Calu3 (cell line): ENCODE results near the gene MAP2K3. TPM values are rescaled to one million over a fixed set of nuclear protein-coding genes. Genes with fewer than 3 reads are reported as not detected.

Experiments used
- BruUV-seq: library from RNA; stranded (reverse); fragments of 400-500 nt; replicated peaks from 2 replicates; lab custom pipeline; 2021; lab: Mats Ljungman, UMichigan
- CTCF ChIA-PET: fragments of 300-600 bp; sonication (Branson Sonifier 250); formaldehyde crosslinking; loops from one replicate; lab custom pipeline; 2022; ENCODE audit warnings: antibody characterized with exemption; lab: Charles Lee
- DNase-seq: peaks from one replicate; pipeline ENCODE4 v3.0.0; 2022
- H3K27ac Mint-ChIP-seq: one replicate; pipeline ENCODE4 v1.8.0; 2022; ENCODE audit warnings: mixed read lengths; ENCODE audit not compliant: unreplicated experiment
- H3K27me3 Mint-ChIP-seq: one replicate; pipeline ENCODE4 v1.8.0; 2022; ENCODE audit warnings: mixed read lengths; ENCODE audit not compliant: unreplicated experiment
- H3K36me3 Mint-ChIP-seq: one replicate; pipeline ENCODE4 v1.8.0; 2022; ENCODE audit warnings: mild to moderate bottlenecking, moderate library complexity, mixed read lengths; ENCODE audit not compliant: insufficient read depth, unreplicated experiment
- H3K4me1 Mint-ChIP-seq: one replicate; pipeline ENCODE4 v1.8.0; 2022; ENCODE audit warnings: mild to moderate bottlenecking, low read depth, mixed read lengths; ENCODE audit not compliant: unreplicated experiment
- H3K4me3 Mint-ChIP-seq: one replicate; pipeline ENCODE4 v1.8.0; 2022; ENCODE audit warnings: mild to moderate bottlenecking, low read depth, moderate library complexity, mixed read lengths; ENCODE audit not compliant: unreplicated experiment
- H3K9me3 Mint-ChIP-seq: one replicate; pipeline ENCODE4 v1.8.0; 2022; ENCODE audit warnings: low read depth, mixed read lengths; ENCODE audit not compliant: unreplicated experiment
- CTCF ChIP-seq: fragments of 200-600 bp; IDR thresholded peaks from one replicate; pipeline ENCODE4 v1.8.0; 2022; ENCODE audit warnings: antibody characterized with exemption; ENCODE audit not compliant: unreplicated experiment
- intact Hi-C: fragments of 100-400 bp; cut with micrococcal nuclease; formaldehyde crosslinking; loops from one replicate; pipeline ENCODE4 v1.10.0; 2022; ENCODE audit not compliant: unreplicated experiment
- total RNA-seq: library from RNA; stranded (reverse); gene quantifications from 2 replicates; pipeline ENCODE4 v1.2.3, GENCODE V29; 2022

MAP2K3 gene
- total RNA-seq, 1 experiment from 2014 or later: 93.5 TPM

- intact Hi-C loops: no loop called here
- CTCF ChIA-PET: no interaction called here
- H3K27me3 Mint-ChIP-seq: peaks cover 20% of the 10 kb centered on the region
- no peaks in the 10 kb centered on the region for H3K4me1 Mint-ChIP-seq
- no peak overlapping the region for H3K27ac Mint-ChIP-seq
- H3K4me3 Mint-ChIP-seq: no peak overlapping the region
- no peaks in the 10 kb centered on the region for H3K9me3 Mint-ChIP-seq
- TF ChIP-seq CTCF: no peak
- BruUV-seq: no TSS peak
- no peaks in the 10 kb centered on the region for H3K36me3 Mint-ChIP-seq
- peak; percentile 20 for DNase-seq
These were observed 74.4 kb downstream of the MAP2K3 start for GRCh38 chr17:21358682-21359482.

GRCh38 chr17:21359483-21359840 lies 75.0 kb downstream of the MAP2K3 start:
- H3K27ac Mint-ChIP-seq: no peak overlapping the region
- no peaks in the 10 kb centered on the region for H3K36me3 Mint-ChIP-seq
- CTCF ChIA-PET: no interaction called here
- BruUV-seq: no TSS peak
- DNase-seq: no peak
- intact Hi-C loops: no loop called here
- H3K4me1 Mint-ChIP-seq: no peaks in the 10 kb centered on the region
- H3K27me3 Mint-ChIP-seq: peaks cover 20% of the 10 kb centered on the region
- no peak overlapping the region for H3K4me3 Mint-ChIP-seq
- no peaks in the 10 kb centered on the region for H3K9me3 Mint-ChIP-seq
- no peak for TF ChIP-seq CTCF

- CTCF ChIA-PET: no interaction called here
- BruUV-seq: no TSS peak
- no peak for DNase-seq
- H3K36me3 Mint-ChIP-seq: no peaks in the 10 kb centered on the region
- no peak for TF ChIP-seq CTCF
- H3K4me3 Mint-ChIP-seq: no peak overlapping the region
- no peaks in the 10 kb centered on the region for H3K9me3 Mint-ChIP-seq
- no peak overlapping the region for H3K27ac Mint-ChIP-seq
- peaks cover 20% of the 10 kb centered on the region for H3K27me3 Mint-ChIP-seq
- H3K4me1 Mint-ChIP-seq: no peaks in the 10 kb centered on the region
- intact Hi-C loops: no loop called here
These were observed 75.5 kb downstream of the MAP2K3 start for GRCh38 chr17:21360048-21360447.

- Mint-ChIP-seq H3K36me3 (no peaks in the 10 kb centered on the region), H3K27me3 (peaks cover 15% of the 10 kb centered on the region), H3K9me3 (no peaks in the 10 kb centered on the region), H3K4me3 (no peak overlapping the region), H3K27ac (no peak overlapping the region), H3K4me1 (no peaks in the 10 kb centered on the region)
- TF ChIP-seq CTCF: no peak
- intact Hi-C loops: no loop called here
- no peak for DNase-seq
- BruUV-seq: no TSS peak
- CTCF ChIA-PET: no interaction called here
These were observed 76.7 kb downstream of the MAP2K3 start for GRCh38 chr17:21361020-21361809.
